HUES48 (cell line): Measurements from ENCODE around the gene TMEM184B.

Source experiments
- H3K27ac ChIP-seq: one replicate; pipeline ENCODE4 v1.7.0; 2013; ENCODE audit warnings: low read depth, low read length, inconsistent platforms
- H3K27me3 ChIP-seq: 2 replicates; pipeline ENCODE4 v1.6.1; 2013; ENCODE audit warnings: mild to moderate bottlenecking, low read length; ENCODE audit not compliant: control insufficient read depth, insufficient read depth
- H3K36me3 ChIP-seq: 2 replicates; pipeline ENCODE4 v1.6.1; 2013; ENCODE audit warnings: low read length; ENCODE audit not compliant: control insufficient read depth, insufficient read depth
- H3K4me1 ChIP-seq: 2 replicates; pipeline ENCODE4 v1.6.1; 2013; ENCODE audit warnings: mild to moderate bottlenecking, low read length; ENCODE audit not compliant: control insufficient read depth, insufficient read depth
- H3K4me3 ChIP-seq: 2 replicates; pipeline ENCODE4 v1.5.1; 2013; ENCODE audit warnings: mild to moderate bottlenecking, low read depth, low read length
- H3K9ac ChIP-seq: 2 replicates; pipeline ENCODE4 v1.6.1; 2013; ENCODE audit warnings: mild to moderate bottlenecking, low read depth, low read length, moderate library complexity
- H3K9me3 ChIP-seq: 2 replicates; pipeline ENCODE4 v1.6.1; 2013; ENCODE audit warnings: low read length; ENCODE audit not compliant: control insufficient read depth, insufficient read depth

Gene TMEM184B

GRCh38 chr22:38173641-38173906 lies 99.2 kb downstream of the TMEM184B start:
- Histone ChIP-seq H3K9me3 (no peaks in the 10 kb centered on the region), H3K4me1 (peaks cover 8% of the 10 kb centered on the region), H3K27ac (no peak overlapping the region), H3K27me3 (no peaks in the 10 kb centered on the region), H3K36me3 (no peaks in the 10 kb centered on the region), H3K9ac (no peak overlapping the region), H3K4me3 (no peak overlapping the region)

- Histone ChIP-seq H3K27me3 (no peaks in the 10 kb centered on the region), H3K36me3 (no peaks in the 10 kb centered on the region), H3K27ac (no peak overlapping the region), H3K4me1 (peaks cover 5% of the 10 kb centered on the region), H3K4me3 (no peak overlapping the region), H3K9ac (no peak overlapping the region), H3K9me3 (no peaks in the 10 kb centered on the region)
Measured at GRCh38 chr22:38172832-38173640, 99.8 kb downstream of the TMEM184B start.

GRCh38 chr22:38171927-38172831 lies 100.6 kb downstream of the TMEM184B start:
- Histone ChIP-seq H3K9ac (no peak overlapping the region), H3K36me3 (no peaks in the 10 kb centered on the region), H3K27me3 (no peaks in the 10 kb centered on the region), H3K4me3 (no peak overlapping the region), H3K27ac (no peak overlapping the region), H3K4me1 (no peaks in the 10 kb centered on the region), H3K9me3 (no peaks in the 10 kb centered on the region)

- no peak overlapping the region for H3K27ac ChIP-seq
- no peak overlapping the region for H3K4me3 ChIP-seq
- H3K27me3 ChIP-seq: no peaks in the 10 kb centered on the region
- no peaks in the 10 kb centered on the region for H3K4me1 ChIP-seq
- no peak overlapping the region for H3K9ac ChIP-seq
- H3K36me3 ChIP-seq: no peaks in the 10 kb centered on the region
- no peaks in the 10 kb centered on the region for H3K9me3 ChIP-seq
Measured at GRCh38 chr22:38170469-38170868, 102.3 kb downstream of the TMEM184B start.
